Fibroblast of gingiva (primary cell): ENCODE data around the gene SCO2.

Source experiments
- DNase-seq: peaks from one replicate; pipeline ENCODE4 v3.0.0-alpha.2; 2011; ENCODE audit warnings: low read depth

The SCO2 gene

GRCh38 chr22:50531962-50532674 lies 6.7 kb upstream of the SCO2 start:
- DNase-seq, result peak; percentile 74

GRCh38 chr22:50531546-50531961 lies 6.2 kb upstream of the SCO2 start:
- no peak for DNase-seq

- peak; percentile 87 for DNase-seq
Measured at GRCh38 chr22:50530877-50531545, 5.6 kb upstream of the SCO2 start.

- DNase-seq, result no peak
Measured at GRCh38 chr22:50530580-50530876, 5.1 kb upstream of the SCO2 start.

- peak; percentile 91 for DNase-seq
Measured at GRCh38 chr22:50529897-50530579, 4.6 kb upstream of the SCO2 start, which contains the start of gene TYMP. TSS of gene TYMP (minus strand) at chr22:50530012. CDS start at chr22:50529709, 303 bp downstream.

GRCh38 chr22:50529416-50529896 lies 4.1 kb upstream of the SCO2 start:
- DNase-seq, result no peak

GRCh38 chr22:50528682-50529415 lies 3.5 kb upstream of the SCO2 start:
- DNase-seq, result no peak

- no peak for DNase-seq
Measured at GRCh38 chr22:50527921-50528681, 2.7 kb upstream of the SCO2 start.

- peak; percentile 66 for DNase-seq
Measured at GRCh38 chr22:50526834-50527801, 1.7 kb upstream of the SCO2 start.

- DNase-seq, result peak; percentile 79
Measured at GRCh38 chr22:50526108-50526833, 873 bp upstream of the SCO2 start.

GRCh38 chr22:50525858-50526107 lies 385 bp upstream of the SCO2 start:
- DNase-seq, result no peak

GRCh38 chr22:50524676-50525103 lies 708 bp downstream of the SCO2 start:
- no peak for DNase-seq

GRCh38 chr22:50523806-50524675 lies 1.4 kb downstream of the SCO2 start:
- DNase-seq, result no peak

GRCh38 chr22:50523458-50523805 lies 2.0 kb downstream of the SCO2 start:
- no peak for DNase-seq

GRCh38 chr22:50522806-50523438 lies 2.5 kb downstream of the SCO2 start:
- DNase-seq, result no peak

GRCh38 chr22:50522208-50522805 lies 3.1 kb downstream of the SCO2 start:
- no peak for DNase-seq

GRCh38 chr22:50521710-50522109 lies 3.7 kb downstream of the SCO2 start:
- no peak for DNase-seq

- no peak for DNase-seq
Measured at GRCh38 chr22:50520826-50521453, 4.5 kb downstream of the SCO2 start.
